DMS114 treated with DMSO at 0.1 percent for 48 hours (cell line): ENCODE measurements around the gene WRAP73.

Source experiments
- DNase-seq: peaks from one replicate; lab custom pipeline; 2025; ENCODE audit not compliant: unreplicated experiment; lab: John Stamatoyannopoulos, UW

WRAP73 gene

DNA sequence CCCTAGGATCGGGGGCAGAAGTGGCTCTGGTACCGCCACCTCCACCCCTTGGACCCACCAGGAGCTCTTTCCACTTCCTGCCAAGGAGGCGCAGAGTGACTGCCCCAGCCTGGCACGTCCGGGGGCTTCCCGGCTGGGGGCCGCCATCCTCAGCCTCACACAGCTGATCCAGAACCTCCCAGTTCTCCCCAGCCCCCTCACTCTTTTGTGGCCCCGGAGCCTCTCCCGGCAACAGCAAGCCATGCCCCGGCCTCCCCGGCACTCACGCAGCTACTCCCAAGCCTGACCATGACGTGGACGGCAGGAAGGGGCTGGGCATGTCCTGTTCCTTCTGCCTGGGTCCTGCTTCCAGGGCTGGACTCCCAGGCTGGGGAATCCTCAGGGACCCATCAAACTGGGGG, 19.5 kb upstream of the WRAP73 start:
- DNase-seq = no peak

GRCh38 chr1:3668585-3669300, 18.8 kb upstream of the WRAP73 start:
- DNase-seq = no peak

- DNase-seq = no peak
Measured at GRCh38 chr1:3668148-3668547, 18.2 kb upstream of the WRAP73 start.

DNA sequence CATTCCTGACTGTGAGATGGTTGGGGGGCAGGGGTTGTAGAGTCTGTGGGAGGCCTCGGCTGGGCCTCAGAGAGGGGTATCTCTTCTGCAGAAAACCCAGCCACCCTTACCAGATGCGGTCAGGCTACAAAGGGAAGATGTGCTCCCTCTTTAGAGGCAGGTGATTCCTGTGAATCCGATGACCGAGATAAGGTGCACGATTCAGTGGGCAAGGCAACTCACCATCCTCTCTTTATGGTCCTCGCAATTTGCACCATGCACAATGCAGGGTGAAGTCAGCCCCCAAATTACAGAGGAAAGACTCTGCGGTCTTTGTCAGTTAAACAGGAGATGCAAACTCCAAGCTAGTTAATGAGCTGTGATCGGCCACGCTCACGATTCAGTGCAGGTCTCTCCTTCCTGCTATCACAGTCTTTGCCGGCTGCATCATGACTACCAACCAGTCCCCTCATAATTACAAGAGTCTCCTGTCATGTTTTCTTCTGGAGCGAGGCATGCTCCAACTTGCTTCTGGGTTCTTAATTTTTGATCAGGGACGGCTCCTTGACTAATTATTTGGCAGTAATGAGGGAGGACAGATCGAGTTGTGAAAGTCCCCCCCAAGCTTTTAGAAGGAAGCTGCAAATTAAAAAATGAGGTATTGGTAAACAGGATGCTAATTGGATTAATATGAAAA, 14.9 kb upstream of the WRAP73 start:
- DNase-seq = no peak

GRCh38 chr1:3663999-3664699, 14.2 kb upstream of the WRAP73 start:
- no peak for DNase-seq

DNA sequence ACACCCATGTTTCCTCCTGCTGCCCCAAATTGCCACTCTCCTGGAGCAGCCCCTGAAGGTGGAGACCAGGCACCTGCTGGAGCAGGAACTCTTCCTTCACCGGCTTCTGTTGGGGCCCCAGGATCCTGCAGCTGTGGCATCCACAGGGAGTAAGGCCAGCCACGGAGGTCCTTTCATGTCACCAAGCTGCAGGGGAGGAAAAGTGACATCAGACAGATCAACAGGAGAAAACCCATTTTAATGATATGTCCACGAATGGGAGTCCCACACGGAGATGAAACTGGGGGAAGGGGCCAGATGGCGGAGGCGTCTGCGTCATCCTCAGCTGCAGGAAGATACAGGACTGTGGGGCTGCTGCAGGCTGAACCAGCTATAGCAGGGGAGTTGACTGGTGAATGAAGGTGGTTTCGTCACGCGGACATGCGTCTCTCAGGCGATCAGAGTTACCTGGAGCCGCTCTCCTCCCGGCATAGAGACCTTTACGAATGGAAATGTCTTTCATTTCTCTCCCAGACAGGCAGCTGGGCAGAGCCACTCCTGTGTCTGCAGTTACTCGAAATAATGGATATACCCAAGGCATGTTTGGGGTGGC, 12.3 kb upstream of the WRAP73 start:
- DNase-seq = no peak

DNA sequence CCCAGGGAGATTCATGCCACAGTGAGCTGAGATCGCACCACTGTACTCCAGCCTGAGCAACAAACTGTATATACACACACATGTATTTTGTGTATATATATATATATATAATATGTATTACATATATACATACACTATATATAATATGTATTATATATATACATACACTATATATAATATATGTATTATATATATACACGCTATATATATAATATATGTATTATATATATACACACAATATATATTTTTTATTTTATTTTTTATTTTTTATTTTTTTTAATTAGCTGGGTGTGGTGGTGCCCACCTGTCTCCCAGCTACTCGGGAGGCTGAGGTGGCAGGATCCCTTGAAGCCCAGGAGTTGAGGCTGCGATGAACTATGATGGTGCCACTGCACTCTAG, 11.7 kb upstream of the WRAP73 start:
- no peak for DNase-seq

DNA sequence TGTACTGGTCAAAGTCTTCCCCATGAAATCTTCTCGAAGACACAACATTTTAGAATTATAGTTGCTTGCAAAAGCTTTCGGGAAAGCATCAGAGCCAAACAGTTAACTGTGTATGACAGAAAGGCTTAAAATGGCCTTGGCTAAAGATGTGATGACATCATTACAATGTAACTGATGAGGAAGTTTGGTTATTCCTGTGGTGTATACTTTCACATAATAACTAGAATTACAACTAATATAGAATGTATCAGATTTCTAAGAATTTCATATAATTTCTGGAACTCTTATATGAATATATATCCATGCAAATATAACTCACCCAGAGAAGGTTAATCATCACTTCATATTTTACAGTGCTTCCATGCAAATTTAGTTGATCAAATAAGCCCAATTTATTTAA, 10.8 kb upstream of the WRAP73 start:
- DNase-seq = no peak

DNA sequence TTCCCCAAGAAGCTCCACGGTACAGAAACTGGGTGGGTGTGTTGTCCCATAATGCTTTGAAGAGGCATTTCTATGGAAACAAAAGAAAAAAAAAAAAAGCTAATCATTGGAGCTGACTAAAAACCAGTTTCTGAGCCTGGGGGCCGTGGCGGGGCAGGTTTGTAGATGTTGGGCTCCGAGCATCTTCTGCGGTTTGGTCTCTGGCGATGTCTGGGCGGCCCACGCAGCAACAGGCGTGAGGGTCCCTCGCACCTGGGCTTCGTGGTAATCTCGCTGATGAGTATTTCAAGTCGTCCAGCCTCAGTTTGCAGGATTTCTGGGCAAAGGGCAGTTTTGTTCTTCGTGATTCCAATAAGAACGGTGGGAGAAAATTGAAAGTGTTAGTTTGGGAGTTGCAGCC, 9.2 kb upstream of the WRAP73 start:
- DNase-seq = no peak

DNA sequence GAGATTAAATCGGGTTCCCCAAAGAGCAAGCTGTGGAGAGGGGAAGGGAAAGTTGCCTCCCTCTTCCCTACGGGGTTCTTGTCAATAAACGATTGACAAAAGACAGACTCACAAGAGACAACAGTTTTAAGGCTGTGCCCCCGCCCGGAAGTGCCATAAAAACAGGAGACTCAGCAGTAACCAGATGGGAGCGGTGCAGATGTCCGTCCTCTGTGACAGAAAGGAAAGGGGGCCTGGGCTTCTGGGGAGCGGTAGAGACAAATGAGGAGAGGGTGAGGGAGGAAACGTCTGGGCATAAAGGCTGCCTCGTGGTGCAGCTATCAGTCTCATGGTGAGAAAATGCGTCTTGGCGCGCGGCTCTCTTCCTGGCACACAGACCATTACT, 8.3 kb upstream of the WRAP73 start:
- DNase-seq = no peak

DNA sequence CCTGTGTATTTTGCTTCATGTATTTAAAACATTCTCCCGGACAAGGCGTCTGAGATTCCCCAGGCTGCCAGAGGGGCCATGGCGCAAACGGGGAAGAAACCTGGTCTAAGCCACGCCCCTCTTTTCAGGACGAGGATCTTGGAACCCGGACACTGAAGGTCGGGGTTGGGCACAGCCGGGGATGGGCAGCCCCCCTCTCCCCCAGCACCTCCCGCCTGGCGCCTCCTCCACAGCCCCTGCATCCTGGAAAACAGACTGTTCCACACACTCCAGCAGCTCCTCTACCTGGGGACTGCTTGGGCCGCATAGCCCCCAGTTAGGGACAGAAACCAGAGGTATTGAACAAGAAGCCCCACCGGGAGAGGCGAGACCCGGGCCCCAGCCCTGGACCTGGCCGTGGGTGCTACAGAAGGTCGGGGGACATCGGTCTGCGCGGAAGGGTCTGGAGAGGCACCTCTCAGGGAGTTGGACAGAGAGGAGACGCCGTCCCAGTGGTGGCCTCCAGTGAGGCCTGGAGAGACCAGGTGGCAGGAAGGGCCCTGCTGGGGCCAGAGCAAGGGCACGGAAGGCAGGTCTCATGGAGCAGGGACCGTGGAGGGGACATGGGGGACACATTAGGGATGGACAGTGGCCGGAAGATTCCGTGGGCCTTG, 7.8 kb upstream of the WRAP73 start:
- DNase-seq = no peak

DNA sequence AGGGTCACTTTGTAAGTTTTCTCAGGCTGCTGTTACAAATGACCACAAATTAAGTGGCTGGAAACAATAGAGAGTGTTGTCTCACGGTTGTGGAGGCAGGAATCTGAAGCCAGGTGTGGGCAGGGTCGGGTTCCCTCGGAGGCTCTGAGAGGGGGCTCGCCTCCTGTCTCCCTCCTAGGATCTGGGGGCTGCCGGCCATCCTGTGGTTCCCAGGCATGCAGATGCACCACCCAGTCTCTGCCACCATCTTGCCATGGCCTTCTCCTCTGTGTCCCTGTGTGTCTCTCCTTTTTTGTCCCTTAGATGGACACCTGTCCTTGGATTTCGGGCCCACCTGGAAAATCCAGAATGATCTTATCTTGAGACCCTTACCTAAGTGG, 7.2 kb upstream of the WRAP73 start:
- DNase-seq = no peak

- DNase-seq = no peak
Measured at GRCh38 chr1:3656450-3657095, 6.7 kb upstream of the WRAP73 start.

DNA sequence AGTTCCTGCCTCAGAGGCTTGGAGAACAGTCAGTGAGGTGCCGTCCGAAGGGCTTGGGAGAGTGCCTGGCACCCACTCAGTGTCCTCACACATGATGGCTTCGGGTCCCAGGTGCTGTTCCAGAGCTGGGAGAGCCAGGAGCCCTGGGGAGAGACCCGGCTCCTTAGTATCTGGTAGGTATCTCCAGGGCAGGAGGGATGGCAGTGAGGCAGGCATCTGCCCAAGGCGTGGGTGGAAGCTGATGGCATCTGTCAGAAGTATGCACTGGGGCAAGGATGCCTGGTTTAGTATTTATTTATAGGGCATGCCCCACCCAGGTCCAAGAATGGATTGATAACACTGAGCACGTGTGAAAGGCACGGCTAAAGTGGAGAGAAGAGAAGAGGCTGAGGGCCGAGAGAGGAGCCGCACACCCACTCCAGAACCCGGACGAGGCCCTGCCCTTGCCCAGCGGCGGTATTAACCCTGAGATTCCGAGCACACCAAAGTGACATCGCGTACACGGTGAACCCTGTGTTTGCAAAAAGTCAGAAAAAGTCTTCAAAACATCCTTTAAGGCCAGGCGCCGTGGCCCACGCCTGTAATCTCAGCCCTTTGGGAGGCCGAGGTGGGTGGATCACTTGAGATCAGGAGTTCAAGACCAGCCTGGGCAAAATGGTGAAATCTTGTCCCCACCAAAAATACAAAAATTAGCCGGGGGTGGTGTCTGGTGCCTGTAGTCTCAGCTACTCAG, 4.8 kb upstream of the WRAP73 start:
- DNase-seq = no peak

DNA sequence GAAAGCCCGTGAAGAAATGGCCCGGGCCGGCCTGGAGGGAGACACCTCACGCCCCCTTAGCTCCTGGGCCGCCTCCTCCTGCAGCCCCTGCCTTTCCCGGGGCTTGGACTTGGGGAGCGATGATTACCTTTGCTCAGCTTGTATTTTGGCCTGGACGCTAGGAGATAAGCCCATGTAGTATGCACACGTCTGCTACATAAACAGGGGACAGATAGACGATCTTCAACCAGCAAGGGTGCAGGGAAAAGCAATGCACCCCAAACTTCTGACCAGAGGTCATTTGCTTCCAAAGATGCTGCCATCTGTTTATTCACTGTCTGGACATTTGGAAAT, 3.3 kb upstream of the WRAP73 start:
- DNase-seq = no peak

DNA sequence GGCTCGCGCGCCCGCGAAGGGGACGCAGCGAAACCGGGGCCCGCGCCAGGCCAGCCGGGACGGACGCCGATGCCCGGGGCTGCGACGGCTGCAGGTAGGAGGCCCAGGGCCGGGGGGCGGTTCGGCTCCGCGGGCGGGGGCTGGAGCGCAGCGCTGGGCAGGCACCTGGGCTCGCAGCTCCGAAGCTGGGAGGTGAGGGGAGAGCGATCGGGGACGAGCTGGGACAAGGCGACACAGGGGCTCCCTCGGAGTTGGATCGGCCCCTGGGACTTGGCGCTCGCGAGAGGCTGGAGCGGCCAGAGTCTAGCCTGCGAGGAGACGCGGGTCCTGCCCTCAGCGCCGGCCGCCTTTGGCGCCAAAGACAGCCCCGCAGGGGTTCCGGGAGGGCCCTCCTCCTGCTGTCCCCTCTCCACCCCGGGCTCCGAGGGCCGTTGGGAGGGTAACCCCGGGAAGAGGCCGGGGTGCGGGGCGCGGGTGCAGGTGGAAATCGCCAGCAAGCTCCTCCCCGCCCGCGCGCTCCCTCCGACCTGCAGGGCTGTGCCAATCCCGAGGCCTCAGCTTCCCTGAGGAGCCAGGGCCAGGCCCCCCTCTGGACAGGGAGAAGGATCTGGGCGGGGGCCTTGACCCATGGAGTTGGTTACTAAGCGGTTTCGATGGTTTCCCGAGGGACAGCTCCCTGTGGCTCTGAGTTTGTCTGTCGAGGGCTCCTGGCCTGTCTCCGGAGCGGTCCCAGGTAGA, 2.8 kb upstream of the WRAP73 start:
- no peak for DNase-seq

GRCh38 chr1:3651930-3652547, 2.1 kb upstream of the WRAP73 start, which contains the start of gene TP73:
TP73 (plus strand) TSS chr1:3652516; CDS start chr1:3682366, 29,850 bp downstream.
- no peak for DNase-seq

DNA sequence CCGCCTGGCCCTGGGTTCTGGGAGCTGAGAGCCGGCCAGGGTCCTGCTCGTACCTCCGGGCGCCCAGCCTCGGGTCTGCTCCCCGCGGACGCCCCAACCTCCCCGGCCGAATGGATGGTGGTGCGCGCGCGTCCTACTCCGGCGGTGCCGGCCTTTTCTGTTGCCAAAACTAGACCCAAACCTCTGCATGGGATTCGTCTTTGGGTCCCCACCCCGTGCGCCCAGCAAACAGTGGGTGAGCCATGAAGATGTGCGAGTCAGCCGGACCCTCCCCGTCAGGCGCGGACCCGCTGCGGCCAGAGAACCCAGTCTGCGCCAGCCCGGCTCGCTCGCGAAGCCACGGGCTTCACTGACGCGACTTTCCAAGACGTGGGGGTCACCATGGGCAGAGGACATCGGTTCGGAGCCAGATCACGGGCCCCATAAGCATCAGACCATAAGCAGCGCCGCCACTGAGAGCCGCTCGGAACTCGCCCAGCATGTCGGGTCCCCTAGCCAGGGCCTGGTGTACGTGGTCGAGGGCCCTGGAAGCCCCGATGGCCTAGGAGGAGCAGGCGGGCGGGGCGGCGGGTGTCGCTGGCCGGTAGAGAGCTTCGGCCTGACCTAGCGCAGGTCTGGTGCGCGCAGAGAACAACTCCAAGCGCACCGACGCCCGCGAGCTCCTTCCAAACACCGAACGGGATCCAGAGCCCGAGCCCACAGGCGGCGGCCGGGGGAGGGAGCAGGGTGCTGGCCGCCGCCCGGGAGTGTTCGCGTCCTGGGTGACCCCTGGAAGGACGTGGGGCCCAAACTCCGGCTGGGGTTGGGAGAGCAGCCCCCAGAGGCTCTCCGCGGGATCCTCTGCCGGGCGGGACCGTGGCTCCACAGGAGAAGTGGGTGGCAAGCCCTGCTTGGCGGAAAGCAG, 1.4 kb upstream of the WRAP73 start:
- no peak for DNase-seq
